Measurements from ENCODE around the gene N4BP2L1. TPM values are rescaled to one million over a fixed set of nuclear protein-coding genes. Genes with fewer than 3 reads are reported as not detected.

Gene N4BP2L1
- total and polyA plus RNA-seq, 8 donors: 5.3 to 22.4 (median 10.3) TPM

DNA sequence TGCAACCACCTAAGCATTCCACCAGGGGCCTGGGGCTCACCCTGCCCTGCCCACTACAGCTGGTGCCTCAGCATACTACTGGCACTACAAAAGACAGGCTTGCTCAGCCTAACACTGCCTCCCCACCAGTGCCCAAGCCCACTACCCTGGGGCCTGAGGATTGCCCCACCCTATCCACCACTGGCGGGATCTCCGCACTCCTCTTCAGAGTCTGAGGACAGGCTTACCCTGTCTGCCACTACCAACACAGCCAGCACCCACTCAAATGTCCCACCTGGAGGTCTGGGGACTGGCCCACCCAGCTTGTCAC, 27.6 kb upstream of the N4BP2L1 start:
- Histone ChIP-seq H3K27me3 (no peaks in the 10 kb centered on the region), H3K9me3 (peaks cover 0 to 4% (median 0%) of the 10 kb centered on the region in 4 donors), H3K4me3 (no peak overlapping the region), H3K4me1 (no peaks in the 10 kb centered on the region), H3K27ac (no peak overlapping the region), H3K36me3 (no peaks in the 10 kb centered on the region)
- no peak for DNase-seq
- no peak for ATAC-seq
- TF ChIP-seq, protein P1, sequence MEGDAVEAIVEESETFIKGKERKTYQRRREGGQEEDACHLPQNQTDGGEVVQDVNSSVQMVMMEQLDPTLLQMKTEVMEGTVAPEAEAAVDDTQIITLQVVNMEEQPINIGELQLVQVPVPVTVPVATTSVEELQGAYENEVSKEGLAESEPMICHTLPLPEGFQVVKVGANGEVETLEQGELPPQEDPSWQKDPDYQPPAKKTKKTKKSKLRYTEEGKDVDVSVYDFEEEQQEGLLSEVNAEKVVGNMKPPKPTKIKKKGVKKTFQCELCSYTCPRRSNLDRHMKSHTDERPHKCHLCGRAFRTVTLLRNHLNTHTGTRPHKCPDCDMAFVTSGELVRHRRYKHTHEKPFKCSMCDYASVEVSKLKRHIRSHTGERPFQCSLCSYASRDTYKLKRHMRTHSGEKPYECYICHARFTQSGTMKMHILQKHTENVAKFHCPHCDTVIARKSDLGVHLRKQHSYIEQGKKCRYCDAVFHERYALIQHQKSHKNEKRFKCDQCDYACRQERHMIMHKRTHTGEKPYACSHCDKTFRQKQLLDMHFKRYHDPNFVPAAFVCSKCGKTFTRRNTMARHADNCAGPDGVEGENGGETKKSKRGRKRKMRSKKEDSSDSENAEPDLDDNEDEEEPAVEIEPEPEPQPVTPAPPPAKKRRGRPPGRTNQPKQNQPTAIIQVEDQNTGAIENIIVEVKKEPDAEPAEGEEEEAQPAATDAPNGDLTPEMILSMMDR (IDR thresholded peaks at IDR 0.05): no peak
- WGBS, 2 donors: 94 to 100% methylated on average over 2 of the region's 2 CpGs
- intact Hi-C loops (cut with DNase I): no loop called here
- FAIRE-seq: no peak

DNA sequence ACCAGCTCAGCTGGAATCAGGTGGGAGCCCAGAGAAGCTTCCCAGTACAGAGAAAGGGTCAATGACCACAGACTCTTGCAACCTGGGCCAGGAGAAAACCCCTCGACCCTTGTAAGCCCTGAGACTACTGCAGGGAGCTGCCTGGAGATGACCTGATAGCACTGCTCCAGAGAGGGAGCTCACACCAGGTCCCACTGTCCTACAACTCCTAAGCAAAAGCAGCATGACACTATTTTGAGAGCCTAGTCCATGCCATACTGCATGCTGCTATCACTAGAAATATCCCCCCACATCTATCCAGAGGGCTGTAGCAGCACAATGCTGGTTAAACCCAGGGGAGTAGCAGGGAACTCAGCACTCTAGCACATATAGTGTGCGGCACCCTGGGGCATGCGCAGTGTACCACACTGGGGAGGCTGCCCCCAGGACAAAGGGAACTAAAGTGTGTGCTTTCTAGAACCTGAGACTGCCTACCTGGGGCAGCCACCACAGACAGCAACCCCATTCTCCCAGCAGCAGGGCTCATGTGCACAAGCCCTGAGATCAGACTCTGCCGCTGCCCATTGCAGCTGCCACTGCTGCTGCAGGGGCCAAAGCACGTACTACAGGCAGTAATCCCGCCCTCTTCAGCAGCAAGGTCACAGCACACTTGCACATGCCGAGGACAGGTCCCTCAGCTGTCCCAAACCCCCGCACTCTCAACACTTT, 27.1 kb upstream of the N4BP2L1 start:
- ATAC-seq: no peak
- TF ChIP-seq, protein P1 (IDR thresholded peaks at IDR 0.05): no peak
- Histone ChIP-seq H3K36me3 (no peaks in the 10 kb centered on the region), H3K4me3 (no peak overlapping the region), H3K4me1 (no peaks in the 10 kb centered on the region), H3K27ac (no peak overlapping the region), H3K27me3 (no peaks in the 10 kb centered on the region), H3K9me3 (peaks cover 0 to 4% (median 0%) of the 10 kb centered on the region in 4 donors)
- 87 to 88% methylated on average over 8 of the region's 8 CpGs for WGBS, 2 donors
- intact Hi-C loops (cut with DNase I): no loop called here
- FAIRE-seq: no peak
- DNase-seq: no peak

DNA sequence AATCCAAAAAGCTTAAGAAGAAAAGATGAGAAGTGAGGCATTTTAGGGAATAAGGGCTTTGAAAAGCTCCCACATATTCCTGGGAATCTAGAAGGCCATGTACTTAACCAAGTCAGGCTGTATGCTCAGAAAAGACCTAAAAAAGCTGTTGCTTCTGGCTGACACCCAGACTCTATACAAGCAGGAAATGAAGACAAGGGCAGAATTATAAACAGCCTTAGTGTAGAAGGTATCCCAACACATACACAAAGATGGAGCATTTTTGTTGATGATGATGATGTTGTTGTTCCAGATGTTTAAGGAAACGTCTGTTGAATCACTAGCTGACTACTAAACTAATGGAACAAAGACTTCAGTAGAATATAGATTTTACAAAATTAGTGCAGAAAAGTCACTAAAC, 26.1 kb upstream of the N4BP2L1 start:
- no peaks in the 10 kb centered on the region for H3K36me3 ChIP-seq
- no peaks in the 10 kb centered on the region for H3K27me3 ChIP-seq
- no peak for DNase-seq
- H3K4me1 ChIP-seq: no peaks in the 10 kb centered on the region
- TF ChIP-seq, protein P1 (IDR thresholded peaks at IDR 0.05): no peak
- no peak for FAIRE-seq
- no peak overlapping the region for H3K4me3 ChIP-seq
- no peak for ATAC-seq
- peaks cover 0 to 4% (median 0%) of the 10 kb centered on the region in 4 donors for H3K9me3 ChIP-seq
- 66 to 85% methylated on average over 1 of the region's 1 CpG for WGBS, 2 donors
- intact Hi-C loops (cut with DNase I): no loop called here
- H3K27ac ChIP-seq: no peak overlapping the region

DNA sequence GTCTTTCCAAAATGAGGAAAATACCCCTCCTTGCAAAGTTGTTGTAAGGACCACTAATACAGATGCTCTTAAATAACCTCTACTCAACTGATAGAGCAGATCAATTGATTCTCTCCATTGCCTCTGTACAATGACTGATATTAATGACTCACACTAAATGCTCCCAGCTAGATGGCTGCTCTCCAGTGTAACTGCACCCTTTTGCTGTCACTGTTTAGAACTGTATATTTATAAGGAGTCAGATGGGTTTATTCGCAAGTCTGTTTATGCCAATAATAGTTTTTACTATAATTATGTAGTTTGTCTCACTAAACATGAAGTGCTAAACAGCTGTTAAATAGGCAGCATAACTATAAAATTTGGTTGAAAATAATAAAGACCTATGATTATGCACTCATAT, 21.0 kb upstream of the N4BP2L1 start:
- Histone ChIP-seq H3K4me1 (no peaks in the 10 kb centered on the region), H3K4me3 (no peak overlapping the region), H3K27me3 (no peaks in the 10 kb centered on the region), H3K9me3 (no peaks in the 10 kb centered on the region), H3K36me3 (no peaks in the 10 kb centered on the region), H3K27ac (no peak overlapping the region)
- no peak for FAIRE-seq
- intact Hi-C loops (cut with DNase I): no loop called here
- WGBS, 2 donors: 94 to 96% methylated on average over 1 of the region's 1 CpG
- ATAC-seq: no peak
- TF ChIP-seq, protein P1 (IDR thresholded peaks at IDR 0.05): no peak
- DNase-seq: no peak

DNA sequence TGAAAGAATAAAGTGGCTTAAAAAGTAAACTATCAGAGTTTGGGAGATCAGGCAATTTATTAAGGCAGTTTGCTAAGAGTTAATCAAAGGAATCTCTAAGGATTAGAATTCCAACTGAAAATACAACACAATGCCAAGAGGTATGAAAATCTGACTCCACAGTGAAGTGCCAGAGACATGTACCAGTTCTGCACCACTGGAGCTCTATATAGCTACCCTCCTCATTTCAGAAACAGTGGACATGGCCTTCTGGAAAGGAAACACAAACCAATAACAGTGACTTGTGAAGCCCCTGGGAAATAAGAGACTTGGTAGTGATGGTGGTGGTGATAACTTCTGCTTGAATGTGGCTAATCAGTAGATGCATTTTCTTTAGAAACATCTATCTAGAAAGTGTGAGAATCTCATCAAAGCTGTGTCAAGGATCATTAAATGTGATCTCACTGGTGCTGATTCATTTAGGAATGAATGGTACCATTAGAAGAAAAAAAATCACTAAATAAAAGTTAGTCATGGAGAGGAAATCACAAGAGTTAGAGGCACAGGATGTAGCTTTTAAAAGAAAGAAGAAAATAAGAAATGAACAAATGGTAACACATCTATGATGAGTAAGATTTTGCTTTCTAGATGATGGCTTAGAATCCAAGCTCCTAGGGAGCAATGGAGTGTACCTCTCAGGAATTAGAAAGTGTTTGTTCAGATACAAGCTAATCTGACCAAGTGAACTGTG, 20.1 kb upstream of the N4BP2L1 start:
- DNase-seq (no peak), FAIRE-seq (no peak), ATAC-seq (no peak)
- Histone ChIP-seq H3K9me3 (no peaks in the 10 kb centered on the region), H3K27me3 (no peaks in the 10 kb centered on the region), H3K27ac (no peak overlapping the region), H3K4me1 (no peaks in the 10 kb centered on the region), H3K36me3 (no peaks in the 10 kb centered on the region), H3K4me3 (no peak overlapping the region)
- intact Hi-C loops (cut with DNase I): no loop called here
- TF ChIP-seq, protein P1 (IDR thresholded peaks at IDR 0.05): no peak

All from pancreas (tissue), 10 donors.